ENCODE measurements around the gene RAB17.

RAB17 gene

DNA sequence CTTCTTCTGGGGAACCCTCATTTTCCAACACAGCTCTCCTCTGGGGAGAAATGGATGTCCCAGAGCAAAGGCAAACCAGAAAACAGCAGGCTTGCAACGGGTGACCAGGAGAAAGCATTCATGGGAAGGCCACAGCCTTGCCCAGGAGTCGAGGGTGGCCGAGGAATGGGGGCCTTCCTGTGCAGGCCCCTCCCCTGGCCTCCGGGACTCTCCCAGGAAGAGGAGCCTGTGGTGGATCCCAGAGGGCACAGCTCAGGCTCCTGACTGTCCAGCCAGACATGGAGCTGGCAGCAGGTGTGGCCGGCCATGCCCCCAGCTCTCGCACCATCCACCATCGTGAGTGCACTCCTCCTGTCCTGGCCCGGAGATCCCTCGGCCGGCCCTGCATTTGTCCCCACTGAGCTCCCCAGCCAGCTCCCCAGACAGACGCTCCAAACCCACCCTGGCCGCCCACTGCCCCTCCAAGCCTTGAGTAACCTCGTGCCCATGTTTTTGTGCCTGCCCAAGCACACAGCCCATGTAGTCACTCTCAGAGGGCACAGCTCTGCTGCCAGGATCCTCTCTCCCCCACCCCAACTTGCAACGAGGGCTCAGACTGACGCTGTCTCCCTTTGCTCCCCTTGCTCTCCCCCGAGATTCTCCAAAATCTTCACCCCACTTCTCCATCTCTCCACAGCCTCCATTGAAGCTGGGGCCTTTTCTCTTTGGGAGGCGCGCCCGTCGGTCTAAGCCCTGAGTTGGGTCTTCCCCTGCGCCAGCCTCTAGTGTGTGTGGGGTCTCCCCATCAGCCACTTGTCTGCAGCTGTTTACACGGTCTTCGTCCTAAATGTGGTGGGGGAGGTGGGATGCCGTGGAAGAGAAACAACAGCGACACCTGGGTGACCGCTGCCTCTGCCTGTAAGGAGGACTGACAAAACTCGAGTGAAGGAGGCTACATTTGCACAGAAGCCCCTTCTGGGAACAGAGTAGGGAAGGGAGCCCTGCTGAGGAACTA, 14.4 kb downstream of the RAB17 start:
- H3K27me3 ChIP-seq (ENCODE audit: low read depth, low read length), result no peaks in the 10 kb centered on the region
- H3K36me3 ChIP-seq (replicated peaks; ENCODE audit: low read depth, low read length), result no peaks in the 10 kb centered on the region
- no peaks in the 10 kb centered on the region for H4K20me1 ChIP-seq (ENCODE audit: insufficient read depth, low read length)
- H3K79me2 ChIP-seq (ENCODE audit: low read length), result no peaks in the 10 kb centered on the region
- TF ChIP-seq EZH2phosphoT487 (IDR thresholded peaks at IDR 0.05; ENCODE audit: low read depth), result no peak
- TF ChIP-seq, protein P1, sequence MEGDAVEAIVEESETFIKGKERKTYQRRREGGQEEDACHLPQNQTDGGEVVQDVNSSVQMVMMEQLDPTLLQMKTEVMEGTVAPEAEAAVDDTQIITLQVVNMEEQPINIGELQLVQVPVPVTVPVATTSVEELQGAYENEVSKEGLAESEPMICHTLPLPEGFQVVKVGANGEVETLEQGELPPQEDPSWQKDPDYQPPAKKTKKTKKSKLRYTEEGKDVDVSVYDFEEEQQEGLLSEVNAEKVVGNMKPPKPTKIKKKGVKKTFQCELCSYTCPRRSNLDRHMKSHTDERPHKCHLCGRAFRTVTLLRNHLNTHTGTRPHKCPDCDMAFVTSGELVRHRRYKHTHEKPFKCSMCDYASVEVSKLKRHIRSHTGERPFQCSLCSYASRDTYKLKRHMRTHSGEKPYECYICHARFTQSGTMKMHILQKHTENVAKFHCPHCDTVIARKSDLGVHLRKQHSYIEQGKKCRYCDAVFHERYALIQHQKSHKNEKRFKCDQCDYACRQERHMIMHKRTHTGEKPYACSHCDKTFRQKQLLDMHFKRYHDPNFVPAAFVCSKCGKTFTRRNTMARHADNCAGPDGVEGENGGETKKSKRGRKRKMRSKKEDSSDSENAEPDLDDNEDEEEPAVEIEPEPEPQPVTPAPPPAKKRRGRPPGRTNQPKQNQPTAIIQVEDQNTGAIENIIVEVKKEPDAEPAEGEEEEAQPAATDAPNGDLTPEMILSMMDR (IDR thresholded peaks at IDR 0.05; ENCODE audit: low read depth, low read length), result no peak
- no peak overlapping the region for H3K4me3 ChIP-seq (ENCODE audit: low read length)
- no peaks in the 10 kb centered on the region for H3K9me3 ChIP-seq (ENCODE audit: insufficient read depth, low read length)
- H2AFZ ChIP-seq (ENCODE audit: low read depth, low read length), result no peak overlapping the region
- peaks cover 10% of the 10 kb centered on the region; the same call in 1 of the 2 replicates for H3K4me1 ChIP-seq (ENCODE audit: low read length)
- no peak overlapping the region for H3K27ac ChIP-seq (ENCODE audit: low read length)
- H3K9ac ChIP-seq (ENCODE audit: low read length), result no peak overlapping the region
- H3K4me2 ChIP-seq (ENCODE audit: low read length), result no peak overlapping the region

DNA sequence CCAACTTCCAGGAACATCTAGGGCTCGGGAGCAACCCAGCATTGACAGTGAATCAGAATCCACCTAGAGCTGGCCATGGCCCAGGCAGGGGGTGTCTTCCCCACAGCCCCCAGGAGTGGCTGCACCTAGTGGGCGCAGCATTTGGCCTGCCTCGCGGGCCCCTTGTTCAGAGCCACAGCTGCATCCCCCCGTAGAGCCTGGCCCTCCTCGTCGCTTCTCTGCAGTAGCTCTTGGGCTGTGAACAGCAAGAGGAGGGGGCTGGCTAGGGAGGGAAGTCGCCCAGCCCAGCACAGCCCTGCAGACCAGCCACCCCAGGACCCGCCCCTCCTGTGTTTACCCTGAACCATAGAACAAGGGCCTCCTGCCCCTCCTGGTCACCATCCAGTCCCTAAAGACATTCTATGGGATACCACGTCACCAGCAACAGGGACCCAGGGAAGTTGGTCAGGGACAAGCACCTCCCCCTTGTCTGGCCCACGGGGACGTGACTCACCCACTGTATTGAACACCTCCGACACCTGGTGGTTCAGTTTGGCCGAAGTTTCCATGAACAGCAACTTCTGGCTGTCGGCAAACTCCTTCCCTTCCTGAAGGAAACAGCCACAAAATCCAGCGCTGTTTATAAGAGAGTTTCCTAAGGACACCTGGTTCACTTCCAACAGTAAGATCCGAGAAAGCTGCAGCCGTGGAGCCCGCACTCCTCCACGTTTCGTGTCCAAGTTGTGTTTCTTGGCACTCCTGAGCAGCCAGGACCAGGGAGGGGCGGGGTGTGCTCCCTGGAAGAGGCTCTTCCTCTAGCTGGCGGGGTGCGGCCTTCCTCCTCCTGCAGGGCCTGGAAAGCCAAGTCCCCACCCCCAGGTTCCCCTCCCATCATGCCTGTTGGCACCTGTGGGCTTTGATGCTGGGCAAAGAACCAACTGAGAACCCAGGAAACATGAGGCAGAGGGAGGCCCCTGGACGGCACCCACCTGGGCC, 15.4 kb downstream of the RAB17 start:
- Histone ChIP-seq H3K4me3 (ENCODE audit: low read length) (no peak overlapping the region), H2AFZ (ENCODE audit: low read depth, low read length) (no peak overlapping the region), H3K9me3 (ENCODE audit: insufficient read depth, low read length) (no peaks in the 10 kb centered on the region), H3K4me1 (ENCODE audit: low read length) (peaks cover 10% of the 10 kb centered on the region; the same call in 1 of the 2 replicates), H3K79me2 (ENCODE audit: low read length) (no peaks in the 10 kb centered on the region), H4K20me1 (ENCODE audit: insufficient read depth, low read length) (no peaks in the 10 kb centered on the region), H3K36me3 (replicated peaks; ENCODE audit: low read depth, low read length) (no peaks in the 10 kb centered on the region), H3K4me2 (ENCODE audit: low read length) (no peak overlapping the region), H3K9ac (ENCODE audit: low read length) (no peak overlapping the region), H3K27me3 (ENCODE audit: low read depth, low read length) (no peaks in the 10 kb centered on the region), H3K27ac (ENCODE audit: low read length) (no peak overlapping the region)
- no peak for TF ChIP-seq EZH2phosphoT487 (IDR thresholded peaks at IDR 0.05; ENCODE audit: low read depth)
- TF ChIP-seq, protein P1 (IDR thresholded peaks at IDR 0.05; ENCODE audit: low read depth, low read length), result no peak

DNA sequence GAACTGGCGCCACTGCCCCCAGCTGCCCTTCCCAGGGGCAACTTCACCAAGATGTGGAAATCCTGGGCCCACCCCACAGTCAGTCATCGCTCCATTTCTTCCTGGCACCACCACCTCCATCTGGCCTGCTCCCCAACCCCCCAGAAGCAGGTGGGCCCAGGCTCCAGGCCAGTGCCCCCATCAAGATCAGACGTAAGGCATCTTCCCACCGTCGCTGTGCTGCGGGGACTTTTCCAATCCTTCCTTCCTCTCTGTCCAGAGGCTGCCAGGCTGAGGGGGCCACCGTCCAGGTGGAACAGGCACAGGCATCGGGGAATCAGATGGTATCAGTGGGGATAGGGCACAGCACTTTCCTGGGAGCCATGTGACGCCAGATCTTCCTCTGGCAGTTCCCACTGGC, 16.1 kb downstream of the RAB17 start:
- Histone ChIP-seq H3K4me2 (ENCODE audit: low read length) (no peak overlapping the region), H3K9me3 (ENCODE audit: insufficient read depth, low read length) (no peaks in the 10 kb centered on the region), H3K79me2 (ENCODE audit: low read length) (no peaks in the 10 kb centered on the region), H3K9ac (ENCODE audit: low read length) (no peak overlapping the region), H3K4me3 (ENCODE audit: low read length) (no peak overlapping the region), H3K36me3 (replicated peaks; ENCODE audit: low read depth, low read length) (no peaks in the 10 kb centered on the region), H3K4me1 (ENCODE audit: low read length) (peaks cover 10% of the 10 kb centered on the region; the same call in 1 of the 2 replicates), H3K27me3 (ENCODE audit: low read depth, low read length) (no peaks in the 10 kb centered on the region), H4K20me1 (ENCODE audit: insufficient read depth, low read length) (no peaks in the 10 kb centered on the region), H3K27ac (ENCODE audit: low read length) (no peak overlapping the region), H2AFZ (ENCODE audit: low read depth, low read length) (no peak overlapping the region)
- no peak for TF ChIP-seq EZH2phosphoT487 (IDR thresholded peaks at IDR 0.05; ENCODE audit: low read depth)
- TF ChIP-seq, protein P1 (IDR thresholded peaks at IDR 0.05; ENCODE audit: low read depth, low read length), result no peak

Data from OCI-LY3 (cell line).